Esophagus muscularis mucosa (tissue), 3 donors: ENCODE measurements around the gene C12orf42.

Experiments
- EP300 ChIP-seq: sonication (generic); formaldehyde crosslinking; IDR thresholded peaks from one replicate; pipeline ENCODE4 v1.6.1; 2017; ENCODE audit warnings: antibody characterized with exemption
- POLR2AphosphoS5 ChIP-seq, 2 donors: sonication (generic); formaldehyde crosslinking; IDR thresholded peaks; one replicate each; pipeline ENCODE4 v1.6.1; 2017; ENCODE audit warnings: antibody characterized with exemption in 2 of 2

- no peak for TF ChIP-seq EP300
- no peak for TF ChIP-seq POLR2AphosphoS5 (IDR thresholded peaks at IDR 0.05)
These were observed 185.1 kb downstream of the C12orf42 start for GRCh38 chr12:103310546-103311270.
